ENCODE measurements around the gene PPDPF.
"Not testable (repeated sequence)": the region's sequence is repeated elsewhere in the genome, so short reads cannot be mapped to it uniquely, and the experiment has no call there.

PPDPF gene

GRCh38 chr20:63500902-63501817 is 19.4 kb upstream of the PPDPF start:
- no peak for DNase-seq

GRCh38 chr20:63501818-63502670 is 18.5 kb upstream of the PPDPF start:
- DNase-seq: no peak

- DNase-seq: no peak
These were observed 17.8 kb upstream of the PPDPF start for GRCh38 chr20:63502671-63503172.

- DNase-seq: no peak
These were observed 17.0 kb upstream of the PPDPF start for GRCh38 chr20:63503524-63503923.

GRCh38 chr20:63504642-63505041 is 15.9 kb upstream of the PPDPF start:
- DNase-seq: no peak

GRCh38 chr20:63505281-63505680 is 15.3 kb upstream of the PPDPF start:
- DNase-seq: no peak

GRCh38 chr20:63505723-63506122 is 14.8 kb upstream of the PPDPF start:
- no peak for DNase-seq

GRCh38 chr20:63507083-63507743 is 13.4 kb upstream of the PPDPF start:
- DNase-seq: no peak

- no peak for DNase-seq
These were observed 12.3 kb upstream of the PPDPF start for GRCh38 chr20:63508072-63508768.

GRCh38 chr20:63509088-63509564 is 11.4 kb upstream of the PPDPF start:
- no peak for DNase-seq

- no peak for DNase-seq
These were observed 7.4 kb upstream of the PPDPF start for GRCh38 chr20:63513207-63513606.

GRCh38 chr20:63514520-63514919 is 6.0 kb upstream of the PPDPF start:
- DNase-seq: not testable (repeated sequence)

- no peak for DNase-seq
These were observed 2.9 kb upstream of the PPDPF start for GRCh38 chr20:63517376-63518309.

GRCh38 chr20:63518351-63518861 is 2.2 kb upstream of the PPDPF start:
- DNase-seq: no peak

- DNase-seq: peak; percentile 7
These were observed 1.5 kb upstream of the PPDPF start for GRCh38 chr20:63518946-63519667.

GRCh38 chr20:63519668-63520503 is 679 bp upstream of the PPDPF start:
- DNase-seq: peak; percentile 73

- DNase-seq: peak; percentile 64
These were observed 503 bp downstream of the PPDPF start for GRCh38 chr20:63520934-63521601.

- DNase-seq: no peak
These were observed 1.0 kb downstream of the PPDPF start for GRCh38 chr20:63521602-63522001.
